Liver (tissue), 2 donors: ENCODE data around the gene C10orf105.

ENCODE experiments used
- CTCF ChIP-seq: fragments of 150-350 bp; IDR thresholded peaks from 2 replicates; pipeline ENCODE4 v1.5.1; 2017; ENCODE audit warnings: improper control_type of control experiment, low read depth, low read length; ENCODE audit not compliant: missing input control
- TF ChIP-seq, protein P1 (sequence below): IDR thresholded peaks from 2 replicates; pipeline ENCODE4 v1.6.1; 2016; ENCODE audit warnings: antibody characterized with exemption, mild to moderate bottlenecking
- donor health status: healthy.

DNA sequence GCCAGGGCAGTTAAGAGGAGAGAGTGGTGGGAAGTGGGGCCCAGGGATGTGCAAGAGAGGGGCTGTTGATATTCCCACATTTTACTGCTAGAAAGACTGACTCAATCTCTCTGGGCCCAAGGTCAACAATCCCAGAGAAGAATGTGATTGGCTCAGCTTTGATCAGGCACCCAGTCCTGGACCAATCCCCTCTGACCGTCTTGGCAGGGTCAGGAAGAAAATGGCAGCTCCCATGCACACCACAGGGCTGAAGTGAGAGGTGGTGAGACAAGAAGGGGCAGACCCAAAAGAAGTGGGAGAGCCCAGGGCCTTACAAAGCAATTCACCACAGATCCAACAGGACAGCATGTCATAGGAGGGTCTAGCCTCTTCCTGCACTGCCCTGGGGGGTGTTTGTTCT is 3.3 kb upstream of the C10orf105 start:
- TF ChIP-seq CTCF, result no peak
- TF ChIP-seq, protein P1, sequence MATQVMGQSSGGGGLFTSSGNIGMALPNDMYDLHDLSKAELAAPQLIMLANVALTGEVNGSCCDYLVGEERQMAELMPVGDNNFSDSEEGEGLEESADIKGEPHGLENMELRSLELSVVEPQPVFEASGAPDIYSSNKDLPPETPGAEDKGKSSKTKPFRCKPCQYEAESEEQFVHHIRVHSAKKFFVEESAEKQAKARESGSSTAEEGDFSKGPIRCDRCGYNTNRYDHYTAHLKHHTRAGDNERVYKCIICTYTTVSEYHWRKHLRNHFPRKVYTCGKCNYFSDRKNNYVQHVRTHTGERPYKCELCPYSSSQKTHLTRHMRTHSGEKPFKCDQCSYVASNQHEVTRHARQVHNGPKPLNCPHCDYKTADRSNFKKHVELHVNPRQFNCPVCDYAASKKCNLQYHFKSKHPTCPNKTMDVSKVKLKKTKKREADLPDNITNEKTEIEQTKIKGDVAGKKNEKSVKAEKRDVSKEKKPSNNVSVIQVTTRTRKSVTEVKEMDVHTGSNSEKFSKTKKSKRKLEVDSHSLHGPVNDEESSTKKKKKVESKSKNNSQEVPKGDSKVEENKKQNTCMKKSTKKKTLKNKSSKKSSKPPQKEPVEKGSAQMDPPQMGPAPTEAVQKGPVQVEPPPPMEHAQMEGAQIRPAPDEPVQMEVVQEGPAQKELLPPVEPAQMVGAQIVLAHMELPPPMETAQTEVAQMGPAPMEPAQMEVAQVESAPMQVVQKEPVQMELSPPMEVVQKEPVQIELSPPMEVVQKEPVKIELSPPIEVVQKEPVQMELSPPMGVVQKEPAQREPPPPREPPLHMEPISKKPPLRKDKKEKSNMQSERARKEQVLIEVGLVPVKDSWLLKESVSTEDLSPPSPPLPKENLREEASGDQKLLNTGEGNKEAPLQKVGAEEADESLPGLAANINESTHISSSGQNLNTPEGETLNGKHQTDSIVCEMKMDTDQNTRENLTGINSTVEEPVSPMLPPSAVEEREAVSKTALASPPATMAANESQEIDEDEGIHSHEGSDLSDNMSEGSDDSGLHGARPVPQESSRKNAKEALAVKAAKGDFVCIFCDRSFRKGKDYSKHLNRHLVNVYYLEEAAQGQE, result no peak
